Stomach (tissue), 4 donors: Measurements from ENCODE around the gene MIX23.

ENCODE experiments used
- CTCF ChIP-seq, 7 experiments: fragments of 450-650 bp in 4 of 7; fragments of 200-600 bp in 3 of 7; sonication (generic) in 3 of 7; IDR thresholded peaks; one replicate each; pipeline ENCODE4 v1.5.1; 2016 to 2019; ENCODE audit warnings: antibody characterized with exemption in 7 of 7, control low read depth in 2 of 7, mild to moderate bottlenecking in 1 of 7
- EP300 ChIP-seq: sonication (generic); formaldehyde crosslinking; IDR thresholded peaks from one replicate; pipeline ENCODE4 v1.6.1; 2017; ENCODE audit warnings: antibody characterized with exemption
- POLR2A ChIP-seq, 4 donors: fragments of 450-650 bp; IDR thresholded peaks; one replicate each; pipeline ENCODE4 v1.6.1; 2016; ENCODE audit warnings: antibody characterized with exemption in 4 of 4, control low read depth in 2 of 4, mild to moderate bottlenecking in 1 of 4, moderate library complexity in 1 of 4
- POLR2AphosphoS5 ChIP-seq, 3 donors: sonication (generic); formaldehyde crosslinking; IDR thresholded peaks; one replicate each; pipeline ENCODE4 v1.6.1; 2016; ENCODE audit warnings: antibody characterized with exemption in 3 of 3

DNA sequence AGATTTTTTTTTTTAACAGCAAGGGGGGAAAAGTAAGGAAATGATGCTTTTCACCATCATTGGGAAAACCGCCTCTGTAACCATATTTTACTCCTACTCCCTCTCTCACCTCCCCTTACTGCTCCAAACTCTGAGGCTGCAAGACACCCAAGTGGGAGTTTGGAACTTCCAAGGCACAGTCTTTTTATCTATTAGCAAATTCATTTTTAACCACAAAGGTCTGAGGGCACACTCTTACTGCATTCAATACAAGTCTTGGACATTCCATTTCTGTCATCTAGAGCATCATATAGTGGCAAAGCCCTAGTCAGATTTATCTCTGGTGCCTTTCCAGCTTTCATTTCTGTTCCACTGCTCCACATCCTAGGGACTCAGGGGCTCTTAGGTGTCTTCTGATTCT lies 14.2 kb upstream of the MIX23 start:
- TF ChIP-seq POLR2AphosphoS5 (IDR thresholded peaks at IDR 0.05) (no peak), CTCF (IDR thresholded peaks at IDR 0.05) (no peak), POLR2A (IDR thresholded peaks at IDR 0.05) (no peak), EP300 (no peak)
